Measurements from ENCODE around the gene SDF2L1. TPM values are rescaled to one million over a fixed set of nuclear protein-coding genes. Genes with fewer than 3 reads are reported as not detected.
A peak's percentile ranks its signal among the peaks of the same experiment; 100 is the strongest.

Gene SDF2L1
- total RNA-seq, 1 donor from 2014 or later, result 7.2 TPM

DNA sequence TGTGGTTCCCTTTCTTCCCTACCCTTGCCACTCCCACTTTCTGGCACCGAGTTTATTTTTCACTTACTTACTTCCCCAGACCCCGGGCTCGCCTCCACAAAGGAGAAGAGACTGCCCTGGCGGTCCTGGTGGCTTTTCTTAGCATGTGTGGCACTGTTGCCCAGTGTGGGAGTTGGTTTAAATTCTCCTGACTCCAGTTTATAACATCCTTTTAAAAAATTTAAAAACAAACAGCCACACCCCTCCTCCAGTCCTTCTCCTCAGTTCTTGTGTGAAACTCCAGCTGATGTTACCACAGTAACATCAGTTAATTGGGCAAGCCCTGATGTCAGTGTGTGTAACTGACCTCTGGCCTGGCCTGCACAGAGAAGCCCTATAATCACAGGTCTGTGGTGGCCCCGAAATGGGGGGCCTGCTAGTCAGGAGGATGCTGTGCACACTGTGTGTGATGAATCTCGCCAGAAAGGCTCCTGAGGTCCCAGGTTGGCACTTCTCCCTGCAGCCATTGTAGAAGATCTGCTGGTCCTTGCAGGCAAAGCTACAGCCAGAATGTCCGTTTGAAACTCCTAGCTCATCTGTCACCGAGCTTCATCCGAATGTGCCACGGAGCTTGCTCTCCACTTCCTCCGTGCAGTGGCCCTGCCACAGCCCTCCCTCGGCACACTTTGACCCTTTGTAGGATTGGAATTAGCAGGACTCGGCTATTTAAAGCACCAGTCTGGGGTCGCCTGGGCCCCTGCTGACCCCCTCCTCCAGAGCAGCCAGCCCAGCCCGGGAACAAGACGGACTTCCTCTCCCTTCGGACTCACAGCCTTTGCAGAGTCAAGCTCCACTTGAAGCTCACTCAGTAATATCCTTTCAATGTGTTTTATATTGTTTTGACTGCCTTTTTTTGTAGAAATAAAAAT lies 19.8 kb upstream of the SDF2L1 start:
- no peak for DNase-seq

DNA sequence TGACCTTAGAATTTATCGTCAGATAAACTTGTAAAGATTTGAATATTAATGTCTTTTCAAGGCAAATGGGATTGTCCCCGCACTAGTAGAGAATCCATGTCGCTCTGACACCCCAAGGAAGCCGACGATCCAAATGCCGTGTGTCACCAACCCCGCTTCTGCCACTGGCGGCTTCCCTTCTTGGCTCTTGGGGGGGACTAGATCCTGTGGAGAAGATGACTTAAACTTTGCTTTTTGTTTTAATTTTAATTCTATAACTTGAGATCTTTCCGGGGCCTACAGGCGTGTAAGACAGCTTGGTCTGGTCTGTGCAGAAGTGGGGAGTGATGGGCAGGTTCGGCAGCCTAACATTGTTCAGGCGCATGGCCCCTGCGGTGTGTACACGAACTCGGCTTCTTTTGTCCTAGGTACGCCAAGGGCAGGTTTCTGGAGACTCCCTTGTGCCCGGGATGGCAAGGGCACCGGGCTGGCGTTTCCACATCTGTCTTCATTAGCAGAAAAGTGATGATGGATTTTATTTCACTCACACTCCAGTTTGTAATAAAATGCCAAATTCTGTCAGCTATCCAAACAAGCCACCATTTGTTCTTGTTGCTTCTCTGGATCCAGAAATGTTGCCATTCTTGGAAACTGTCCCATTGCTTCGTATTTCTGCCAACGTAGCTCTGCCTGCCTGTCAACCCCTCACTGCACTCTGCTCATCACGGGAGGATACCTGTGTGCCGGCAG lies 19.0 kb upstream of the SDF2L1 start:
- DNase-seq, result no peak

DNA sequence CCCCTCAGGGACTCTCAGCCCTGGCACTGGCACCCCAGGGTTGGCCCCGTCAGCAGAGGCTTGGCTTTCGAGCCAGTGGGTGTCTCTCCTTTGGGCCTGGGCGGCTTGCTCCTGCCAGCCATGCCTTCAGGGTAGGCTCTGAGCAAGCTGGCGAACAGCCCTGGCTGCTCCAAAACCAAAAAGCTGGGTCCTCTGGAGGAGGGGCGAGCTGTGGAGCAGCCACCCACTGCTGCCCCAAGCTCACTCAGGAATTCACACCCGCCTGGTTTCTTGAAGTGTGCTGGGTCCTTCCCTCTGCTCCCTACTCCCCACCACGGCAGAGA lies 18.5 kb upstream of the SDF2L1 start:
- DNase-seq, result no peak

- DNase-seq, result no peak
Measured at GRCh38 chr22:21624120-21624879, 17.8 kb upstream of the SDF2L1 start.

GRCh38 chr22:21624880-21625791 lies 17.0 kb upstream of the SDF2L1 start:
- DNase-seq, result no peak

DNA sequence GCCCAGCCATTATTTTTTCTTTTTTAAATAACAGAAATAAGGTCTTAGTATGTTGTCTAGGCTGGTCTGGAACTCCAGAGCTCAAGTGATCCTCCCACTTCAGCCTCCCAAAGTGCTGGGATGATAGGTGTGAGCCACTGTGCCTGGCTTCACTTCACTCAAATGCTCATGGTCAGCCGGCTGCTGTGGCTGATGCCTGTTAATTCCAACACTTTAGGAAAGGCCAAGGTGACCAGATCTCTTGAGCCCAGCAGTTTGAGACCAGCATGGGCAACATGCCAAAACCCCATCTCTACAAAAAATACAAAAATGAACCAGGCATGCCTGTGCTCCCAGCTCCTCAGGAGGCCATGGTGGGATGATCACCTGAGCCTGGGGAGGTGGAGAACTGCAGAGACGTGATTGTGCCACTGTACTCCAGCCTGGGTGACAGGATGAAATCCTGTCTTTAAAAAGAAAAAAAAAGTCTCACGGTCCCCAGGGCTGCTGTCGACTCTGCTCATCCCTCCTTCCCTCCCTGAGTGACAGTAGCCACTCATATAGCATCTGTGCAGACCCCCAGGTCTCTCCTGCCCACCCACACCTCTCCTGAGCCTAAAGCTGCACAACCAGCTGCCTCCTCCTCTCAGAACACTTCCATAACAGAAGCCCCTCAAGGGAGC lies 15.9 kb upstream of the SDF2L1 start:
- DNase-seq, result no peak

DNA sequence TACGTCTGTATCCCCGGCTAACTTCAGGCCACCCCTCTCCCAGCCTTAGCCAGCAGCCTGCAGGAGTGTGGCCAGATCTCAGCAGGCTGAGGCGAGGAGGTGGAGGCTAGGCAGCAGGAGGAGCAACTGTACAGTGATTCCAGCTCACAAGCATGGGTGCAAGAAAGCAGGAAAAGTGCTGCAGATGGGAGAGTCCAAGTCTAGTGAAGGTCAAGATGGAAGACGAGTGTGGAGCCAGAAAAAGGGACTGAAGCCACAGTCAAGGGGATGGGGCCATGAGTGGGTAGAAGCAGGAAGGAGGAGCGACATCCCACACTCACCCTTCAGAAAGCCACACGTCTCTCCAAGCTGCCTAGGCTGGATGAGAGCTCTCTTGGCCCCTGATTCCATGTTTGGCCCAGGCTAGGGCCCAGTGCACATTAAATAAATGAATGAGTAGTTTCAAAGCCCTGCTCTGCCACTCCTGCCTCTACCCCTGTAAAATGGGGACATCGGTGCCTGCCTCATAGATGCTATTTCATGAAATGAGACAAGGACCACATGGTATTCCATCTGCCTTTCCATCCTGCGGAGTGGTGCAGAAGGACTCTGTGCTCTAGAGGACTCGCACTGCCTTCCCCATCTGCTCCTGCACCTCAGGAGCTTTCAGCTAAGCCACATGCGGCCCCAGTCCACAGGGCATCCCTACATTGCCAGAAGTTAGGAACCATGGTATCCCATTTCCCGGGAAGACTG lies 15.2 kb upstream of the SDF2L1 start:
- no peak for DNase-seq

DNA sequence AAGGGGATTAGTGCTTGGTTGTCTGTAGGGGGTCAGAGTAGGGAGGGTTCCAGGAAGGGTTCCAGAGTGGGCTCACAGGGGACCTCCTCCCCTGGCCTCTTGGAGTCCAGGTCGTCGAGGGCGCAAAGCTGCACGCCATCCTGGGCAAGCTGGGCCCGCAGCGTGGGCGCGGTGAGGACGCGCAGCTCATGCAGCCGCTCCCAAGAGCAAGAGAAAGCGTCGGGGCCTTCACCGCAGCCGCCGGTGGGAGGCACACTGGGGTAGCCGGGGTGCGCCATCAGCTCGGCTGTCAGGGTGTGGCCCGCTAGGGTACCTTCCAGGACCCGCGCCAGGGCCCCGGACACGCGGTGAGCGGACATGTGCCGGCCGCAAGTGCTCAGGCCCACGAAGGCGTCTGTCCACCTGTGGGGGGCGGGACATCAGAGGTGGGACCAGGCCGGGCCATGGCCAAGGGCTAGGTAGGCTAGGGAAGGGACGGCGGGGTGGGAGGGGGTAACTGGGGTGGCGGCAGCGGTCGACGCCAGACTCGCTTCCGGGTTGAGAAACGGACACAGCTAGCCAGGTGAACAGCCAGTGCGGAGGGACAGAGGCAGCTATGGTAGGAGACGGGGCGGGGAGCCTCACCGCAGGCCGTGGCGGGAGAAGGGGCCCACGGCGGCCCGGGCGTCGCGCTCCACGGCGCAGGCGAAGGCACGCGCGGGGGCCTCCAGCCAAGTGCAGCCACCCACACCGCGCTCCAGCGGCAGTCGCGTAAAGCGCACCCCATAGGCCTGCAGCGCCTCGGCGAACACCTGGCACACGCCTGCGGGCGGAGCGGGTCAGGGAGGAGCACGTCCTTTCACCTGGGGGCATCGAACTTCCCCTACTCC lies 13.5 kb upstream of the SDF2L1 start:
- no peak for DNase-seq

- DNase-seq, result peak; percentile 75
Measured at GRCh38 chr22:21629255-21630149, 12.6 kb upstream of the SDF2L1 start, which contains the start of gene YDJC. YDJC (minus strand) TSS chr22:21630022; CDS start chr22:21630014, 8 bp downstream.

- DNase-seq, result no peak
Measured at GRCh38 chr22:21631025-21631424, 11.1 kb upstream of the SDF2L1 start.

GRCh38 chr22:21632237-21632895 lies 9.7 kb upstream of the SDF2L1 start, which contains the start of gene CCDC116:
CCDC116 (plus strand) TSS chr22:21632760; CDS start chr22:21633182, 422 bp downstream.
- no peak for DNase-seq

GRCh38 chr22:21632931-21633330 lies 9.2 kb upstream of the SDF2L1 start:
- no peak for DNase-seq

GRCh38 chr22:21633481-21633880 lies 8.6 kb upstream of the SDF2L1 start:
- DNase-seq, result no peak

- DNase-seq, result no peak
Measured at GRCh38 chr22:21634081-21634480, 8.0 kb upstream of the SDF2L1 start.

- DNase-seq, result no peak
Measured at GRCh38 chr22:21634844-21635243, 7.3 kb upstream of the SDF2L1 start.

DNA sequence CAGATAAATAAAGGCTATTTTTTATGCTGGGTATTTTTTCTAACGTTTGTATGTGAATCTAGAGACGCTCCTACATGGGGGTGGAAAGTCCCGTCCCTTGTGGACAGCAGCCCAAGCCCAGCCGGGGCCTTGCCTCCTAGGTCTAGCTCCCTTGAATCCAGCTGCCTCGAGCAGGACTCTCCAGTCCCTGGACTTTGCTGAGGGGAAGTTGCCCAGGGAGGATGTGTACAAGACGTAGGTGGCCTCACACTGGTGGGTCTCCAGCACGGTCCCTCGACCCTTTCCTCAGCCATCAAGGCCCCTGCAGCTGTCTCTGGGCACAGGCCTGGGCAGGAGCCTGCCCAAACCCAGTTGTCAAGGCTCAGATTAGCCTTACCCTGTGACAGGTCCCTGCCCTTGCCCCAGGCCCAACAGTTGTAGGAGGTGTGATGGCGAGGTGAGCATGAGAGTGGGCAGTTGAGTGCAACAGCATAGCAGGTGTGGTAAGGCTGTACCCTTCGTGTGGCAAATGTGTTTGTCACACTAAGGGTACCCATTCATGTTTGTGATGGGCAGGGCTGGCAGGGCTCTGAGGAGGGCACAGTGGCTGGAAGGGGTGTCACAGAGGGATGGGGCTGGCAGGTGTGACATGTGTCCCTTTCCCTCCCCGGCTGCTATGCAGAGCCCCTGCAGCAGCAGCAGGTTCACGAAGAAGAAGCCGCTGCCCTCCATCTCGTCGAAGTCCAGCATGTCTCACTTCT lies 6.2 kb upstream of the SDF2L1 start:
- DNase-seq, result no peak
